Glutamatergic neuron (in vitro differentiated cells): ENCODE data around the gene FOXN3. TPM values are rescaled to one million over a fixed set of nuclear protein-coding genes. Genes with fewer than 3 reads are reported as not detected.

Source experiments
- DNase-seq: peaks from one replicate; pipeline ENCODE4 v3.0.0; 2022
- H3K27ac Mint-ChIP-seq: one replicate; pipeline ENCODE4 v1.8.0; 2020; ENCODE audit warnings: mild to moderate bottlenecking, mixed read lengths, inconsistent platforms; ENCODE audit not compliant: unreplicated experiment
- H3K27me3 Mint-ChIP-seq: one replicate; pipeline ENCODE4 v1.8.0; 2020; ENCODE audit warnings: mild to moderate bottlenecking, moderate library complexity, mixed read lengths, inconsistent platforms; ENCODE audit not compliant: unreplicated experiment
- H3K36me3 Mint-ChIP-seq: one replicate; pipeline ENCODE4 v1.8.0; 2020; ENCODE audit warnings: mild to moderate bottlenecking, mixed read lengths, inconsistent platforms; ENCODE audit not compliant: unreplicated experiment
- H3K4me1 Mint-ChIP-seq: one replicate; pipeline ENCODE4 v1.8.0; 2020; ENCODE audit warnings: mild to moderate bottlenecking, low read depth, mixed read lengths, inconsistent platforms; ENCODE audit not compliant: unreplicated experiment
- H3K4me3 Mint-ChIP-seq: one replicate; pipeline ENCODE4 v1.8.0; 2020; ENCODE audit warnings: mild to moderate bottlenecking, mixed read lengths, inconsistent platforms; ENCODE audit not compliant: unreplicated experiment
- H3K9me3 Mint-ChIP-seq: one replicate; pipeline ENCODE4 v1.8.0; 2020; ENCODE audit warnings: mild to moderate bottlenecking, moderate library complexity, mixed read lengths, inconsistent platforms; ENCODE audit not compliant: unreplicated experiment
- CTCF ChIP-seq: fragments of 200-600 bp; sonication (generic); IDR thresholded peaks from one replicate; pipeline ENCODE4 v1.5.0; 2021; ENCODE audit not compliant: partially characterized antibody, unreplicated experiment
- total RNA-seq: library from RNA; stranded (reverse); fragmentation: NEBNext Ultra II Directional; extraction: Animal tissue kit (Norgen Biotek cat#: 25700); gene quantifications from one replicate; pipeline ENCODE4 v1.2.1, GENCODE V29; 2021; ENCODE audit not compliant: unreplicated experiment

Gene FOXN3
- total RNA-seq, 1 donor from 2014 or later = 139 TPM

GRCh38 chr14:89227496-89227836 lies 189.6 kb downstream of the FOXN3 start:
- H3K4me1 Mint-ChIP-seq = peaks cover 22% of the 10 kb centered on the region
- H3K4me3 Mint-ChIP-seq = no peak overlapping the region
- no peak for TF ChIP-seq CTCF
- H3K36me3 Mint-ChIP-seq = no peaks in the 10 kb centered on the region
- no peak overlapping the region for H3K27ac Mint-ChIP-seq
- H3K27me3 Mint-ChIP-seq = peaks cover 4% of the 10 kb centered on the region
- no peaks in the 10 kb centered on the region for H3K9me3 Mint-ChIP-seq
- DNase-seq = no peak

GRCh38 chr14:89226801-89227495 lies 190.1 kb downstream of the FOXN3 start:
- no peaks in the 10 kb centered on the region for H3K36me3 Mint-ChIP-seq
- no peak overlapping the region for H3K4me3 Mint-ChIP-seq
- no peaks in the 10 kb centered on the region for H3K9me3 Mint-ChIP-seq
- H3K27ac Mint-ChIP-seq = no peak overlapping the region
- DNase-seq = no peak
- peaks cover 20% of the 10 kb centered on the region for H3K4me1 Mint-ChIP-seq
- TF ChIP-seq CTCF = no peak
- H3K27me3 Mint-ChIP-seq = peaks cover 4% of the 10 kb centered on the region

- Mint-ChIP-seq H3K4me3 (no peak overlapping the region), H3K36me3 (no peaks in the 10 kb centered on the region), H3K27ac (no peak overlapping the region), H3K9me3 (no peaks in the 10 kb centered on the region), H3K27me3 (no peaks in the 10 kb centered on the region), H3K4me1 (peaks cover 14% of the 10 kb centered on the region)
- no peak for TF ChIP-seq CTCF
- no peak for DNase-seq
These were observed 191.4 kb downstream of the FOXN3 start for GRCh38 chr14:89225607-89226006.

- Mint-ChIP-seq H3K9me3 (no peaks in the 10 kb centered on the region), H3K27ac (no peak overlapping the region), H3K36me3 (peaks cover 8% of the 10 kb centered on the region), H3K4me1 (peaks cover 8% of the 10 kb centered on the region), H3K27me3 (peaks cover 2% of the 10 kb centered on the region), H3K4me3 (no peak overlapping the region)
- no peak for DNase-seq
- no peak for TF ChIP-seq CTCF
These were observed 195.8 kb downstream of the FOXN3 start for GRCh38 chr14:89221109-89221810.

GRCh38 chr14:89219051-89219450 lies 198.0 kb downstream of the FOXN3 start:
- H3K27ac Mint-ChIP-seq = no peak overlapping the region
- H3K36me3 Mint-ChIP-seq = peaks cover 8% of the 10 kb centered on the region
- peaks cover 19% of the 10 kb centered on the region for H3K4me1 Mint-ChIP-seq
- no peak for TF ChIP-seq CTCF
- H3K27me3 Mint-ChIP-seq = peaks cover 2% of the 10 kb centered on the region
- H3K4me3 Mint-ChIP-seq = no peak overlapping the region
- DNase-seq = no peak
- no peaks in the 10 kb centered on the region for H3K9me3 Mint-ChIP-seq
